ENCODE measurements around the gene CAMTA1.

DNA sequence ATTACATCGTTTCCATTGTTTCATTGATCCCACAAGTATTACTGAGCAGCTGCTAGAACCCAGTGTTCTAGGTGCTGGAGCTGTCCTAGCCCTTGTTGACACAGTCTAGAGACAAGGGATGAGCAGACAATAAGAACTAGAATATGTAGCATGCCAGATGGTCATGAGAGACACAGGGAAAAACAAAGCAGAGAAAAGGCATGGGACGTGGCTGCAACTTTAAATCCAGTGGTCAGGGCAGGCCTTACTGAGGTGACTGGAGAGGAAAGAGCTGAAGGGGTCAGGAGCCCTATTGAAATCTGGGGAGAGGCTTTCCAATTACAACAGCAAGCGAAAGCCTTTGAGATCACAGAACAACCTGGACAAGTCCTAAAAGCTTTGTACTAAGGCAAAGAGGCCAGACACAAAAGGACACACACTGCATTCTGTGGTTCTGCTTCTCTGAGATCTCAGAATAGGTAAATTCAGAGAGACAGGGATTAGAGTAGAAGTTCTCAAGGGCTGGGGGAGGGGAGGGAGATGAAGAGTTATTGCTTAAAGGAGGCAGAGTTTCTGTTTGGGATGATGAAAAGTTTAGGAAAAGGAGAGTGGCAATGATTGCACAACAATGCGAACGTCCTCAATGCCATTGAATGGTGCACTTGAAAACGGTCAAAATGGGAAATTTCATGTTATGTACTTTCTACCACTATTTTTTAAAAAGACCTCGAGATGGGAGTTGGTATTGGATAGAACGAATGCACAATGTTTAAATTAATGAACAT lies 518.5 kb downstream of the CAMTA1 start:
- TF ChIP-seq, protein P1, sequence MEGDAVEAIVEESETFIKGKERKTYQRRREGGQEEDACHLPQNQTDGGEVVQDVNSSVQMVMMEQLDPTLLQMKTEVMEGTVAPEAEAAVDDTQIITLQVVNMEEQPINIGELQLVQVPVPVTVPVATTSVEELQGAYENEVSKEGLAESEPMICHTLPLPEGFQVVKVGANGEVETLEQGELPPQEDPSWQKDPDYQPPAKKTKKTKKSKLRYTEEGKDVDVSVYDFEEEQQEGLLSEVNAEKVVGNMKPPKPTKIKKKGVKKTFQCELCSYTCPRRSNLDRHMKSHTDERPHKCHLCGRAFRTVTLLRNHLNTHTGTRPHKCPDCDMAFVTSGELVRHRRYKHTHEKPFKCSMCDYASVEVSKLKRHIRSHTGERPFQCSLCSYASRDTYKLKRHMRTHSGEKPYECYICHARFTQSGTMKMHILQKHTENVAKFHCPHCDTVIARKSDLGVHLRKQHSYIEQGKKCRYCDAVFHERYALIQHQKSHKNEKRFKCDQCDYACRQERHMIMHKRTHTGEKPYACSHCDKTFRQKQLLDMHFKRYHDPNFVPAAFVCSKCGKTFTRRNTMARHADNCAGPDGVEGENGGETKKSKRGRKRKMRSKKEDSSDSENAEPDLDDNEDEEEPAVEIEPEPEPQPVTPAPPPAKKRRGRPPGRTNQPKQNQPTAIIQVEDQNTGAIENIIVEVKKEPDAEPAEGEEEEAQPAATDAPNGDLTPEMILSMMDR (IDR thresholded peaks at IDR 0.05): no peak
- TF ChIP-seq POLR2A (IDR thresholded peaks at IDR 0.05): no peak
